HG02840 (cell line): ENCODE results near the gene MAP2K5.

Source experiments
- ATAC-seq: cut with Tn5 transposase; IDR thresholded peaks from one replicate; pipeline ENCODE4 v1.9.1; 2021; ENCODE audit warnings: mild to moderate bottlenecking, moderate library complexity, moderate number of reproducible peaks; ENCODE audit not compliant: unreplicated experiment, low FRiP score

MAP2K5 gene

DNA sequence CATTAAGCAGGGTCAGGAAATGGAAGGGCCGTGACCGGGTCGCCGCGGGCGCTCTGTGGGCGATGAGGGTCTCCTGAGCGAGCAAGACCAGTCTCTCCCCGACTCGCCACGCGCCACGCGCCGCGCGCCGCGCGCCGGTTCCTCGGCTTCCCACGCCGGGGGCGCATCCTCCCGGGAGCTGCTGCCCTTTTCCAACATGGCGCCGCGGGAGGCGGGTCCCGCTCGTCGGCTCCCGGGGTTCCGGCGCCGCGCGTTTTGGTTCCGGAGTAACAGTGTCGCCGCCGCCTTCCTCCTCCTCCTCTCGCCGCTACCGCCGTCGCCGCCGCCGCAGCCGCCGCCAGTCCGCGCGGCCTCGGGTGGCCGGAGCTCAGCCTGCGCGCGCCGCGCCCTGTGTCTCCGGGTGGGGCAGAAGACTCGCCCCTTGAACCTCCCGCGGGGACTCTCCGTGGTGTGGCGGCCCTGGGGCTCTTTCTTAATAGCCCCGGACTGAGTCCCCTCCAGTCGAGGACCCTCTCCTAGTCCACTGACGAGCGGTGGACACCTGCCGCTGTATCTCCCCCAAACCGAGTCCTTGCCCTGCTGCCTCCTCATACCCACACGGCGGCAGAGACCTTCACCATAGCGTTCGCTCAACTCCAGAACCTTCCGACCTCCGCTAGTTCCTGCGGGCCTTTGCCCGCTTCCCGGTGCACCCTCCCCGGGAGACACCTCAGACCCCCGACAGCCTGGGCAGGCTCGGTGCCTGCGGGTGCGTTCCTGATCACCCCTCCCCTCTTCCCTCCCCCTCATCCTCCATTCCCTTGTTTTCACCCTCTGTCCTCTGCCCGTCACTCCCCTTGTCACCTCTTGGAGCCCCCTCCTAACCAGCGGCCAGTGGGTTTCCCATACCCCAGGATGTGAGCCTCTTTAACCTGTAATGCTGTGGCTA lies at the start of gene MAP2K5:
TSS of gene MAP2K5 (plus strand) at position 284 of the 928 bp plus-strand sequence. CDS start at position 917, 633 bp downstream.
- no peak for ATAC-seq

DNA sequence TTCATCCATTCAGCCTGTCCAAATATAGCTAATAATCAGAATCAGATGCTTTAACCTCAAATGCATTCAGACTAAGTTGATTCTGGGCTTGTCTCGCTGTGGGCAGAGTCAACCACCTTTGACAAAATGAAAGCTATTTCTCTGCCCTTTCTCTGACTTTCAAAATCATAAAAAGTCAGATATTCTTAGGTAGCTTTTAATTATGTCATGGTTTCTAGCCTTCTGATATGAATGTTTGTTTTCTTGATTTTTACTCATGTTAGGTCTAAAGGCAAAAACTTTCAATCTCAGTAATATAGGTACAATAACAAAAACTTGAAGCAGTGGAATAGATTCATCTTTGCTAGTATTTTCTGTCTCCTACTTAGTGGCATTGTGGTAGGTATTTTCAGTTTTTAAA lies 46.9 kb upstream of the MAP2K5 start:
- no peak for ATAC-seq

DNA sequence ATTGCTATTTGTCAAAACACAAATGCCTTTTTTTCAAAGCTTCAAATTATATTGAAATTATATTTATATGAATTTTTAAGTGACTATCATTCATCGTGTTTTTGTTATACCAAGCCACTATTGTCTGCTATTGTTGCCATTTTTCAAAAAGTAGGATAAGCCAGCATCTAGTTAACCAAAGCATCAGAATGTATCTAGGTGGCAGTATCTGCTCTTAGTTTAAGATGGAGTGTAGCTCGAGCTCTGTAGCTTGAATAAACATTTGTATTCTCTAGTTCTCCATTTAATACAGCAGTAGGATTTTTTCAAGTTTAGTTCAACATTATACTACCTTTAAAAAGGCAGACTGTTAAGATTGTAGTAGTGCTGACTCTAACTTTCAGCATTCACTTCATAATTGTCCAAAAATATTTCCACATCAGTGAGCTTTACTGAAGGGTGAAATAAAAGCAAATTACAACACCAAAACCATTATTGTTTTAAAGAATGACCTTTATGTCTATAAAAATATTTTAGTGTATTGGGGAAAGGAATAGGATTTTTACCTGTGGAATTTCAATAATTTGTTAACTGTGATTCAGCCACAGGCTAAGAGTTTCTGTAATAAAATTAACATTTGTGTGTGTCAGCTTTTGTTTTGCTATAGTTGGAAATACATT lies 41.2 kb upstream of the MAP2K5 start:
- no peak for ATAC-seq

DNA sequence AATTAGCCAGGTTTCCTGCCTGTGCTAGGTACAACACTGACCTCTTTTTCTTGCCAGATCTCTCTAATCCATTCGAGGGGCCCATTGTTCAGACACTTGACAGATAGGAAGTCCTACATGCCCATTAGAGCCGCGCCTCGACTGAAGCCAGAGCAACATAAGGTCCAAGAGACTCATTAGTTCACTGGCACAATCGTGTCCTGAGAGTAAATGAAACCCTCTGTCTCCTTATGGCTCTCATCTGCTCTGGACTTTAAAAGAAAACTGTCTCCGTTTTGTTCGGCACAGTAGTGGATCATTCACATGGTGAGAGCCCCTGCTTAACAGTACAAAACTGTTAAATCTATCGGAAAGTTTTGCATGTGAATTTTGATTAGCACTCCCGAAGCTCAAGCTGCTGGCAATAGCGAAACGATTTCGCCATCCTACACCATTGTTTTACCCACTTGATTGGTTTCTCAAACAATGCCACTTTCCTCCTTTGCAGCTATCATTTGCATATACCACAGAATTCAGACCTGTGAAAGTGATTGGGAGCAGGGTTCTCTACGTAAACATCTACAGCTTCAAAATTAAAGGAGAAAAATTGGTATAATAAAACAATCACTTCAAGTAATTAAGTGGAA lies 40.6 kb upstream of the MAP2K5 start:
- no peak for ATAC-seq

DNA sequence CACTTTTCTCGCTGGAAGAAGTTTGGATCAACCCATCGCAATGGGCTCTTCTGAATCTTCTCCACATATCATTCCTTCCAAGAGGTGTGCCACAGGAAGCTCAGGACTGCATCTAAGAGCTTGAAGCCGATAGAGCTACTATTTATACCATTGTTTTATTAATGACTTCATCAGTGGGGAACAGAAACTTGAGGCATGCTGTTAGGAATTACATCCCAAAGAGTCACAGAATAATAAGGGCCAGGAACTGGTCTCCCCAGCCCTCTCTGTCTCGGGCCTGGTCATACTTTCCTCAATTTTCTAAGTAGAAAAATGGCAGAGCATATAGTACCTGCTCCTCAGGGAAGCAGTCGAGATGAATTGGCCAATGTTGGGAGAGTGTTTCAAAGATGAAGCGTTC lies 38.4 kb upstream of the MAP2K5 start:
- no peak for ATAC-seq

DNA sequence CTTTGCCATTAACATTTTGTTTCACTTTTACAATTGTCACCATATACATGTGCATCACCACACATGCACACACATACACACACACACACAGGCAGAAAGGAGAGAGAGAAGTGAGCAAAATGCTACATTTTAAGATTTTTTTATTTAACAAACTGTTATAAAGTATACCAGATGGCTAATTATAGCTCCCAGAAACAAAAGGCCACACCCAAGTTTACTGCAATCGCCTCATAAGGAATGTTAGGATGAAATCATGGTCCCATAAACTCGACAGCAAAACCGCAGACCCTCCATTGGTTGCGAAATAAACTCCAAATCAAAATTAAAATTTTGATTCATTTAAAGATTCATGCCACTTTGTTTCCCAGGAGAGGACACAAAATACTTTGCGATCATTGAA lies 37.7 kb upstream of the MAP2K5 start:
- ATAC-seq, result no peak

DNA sequence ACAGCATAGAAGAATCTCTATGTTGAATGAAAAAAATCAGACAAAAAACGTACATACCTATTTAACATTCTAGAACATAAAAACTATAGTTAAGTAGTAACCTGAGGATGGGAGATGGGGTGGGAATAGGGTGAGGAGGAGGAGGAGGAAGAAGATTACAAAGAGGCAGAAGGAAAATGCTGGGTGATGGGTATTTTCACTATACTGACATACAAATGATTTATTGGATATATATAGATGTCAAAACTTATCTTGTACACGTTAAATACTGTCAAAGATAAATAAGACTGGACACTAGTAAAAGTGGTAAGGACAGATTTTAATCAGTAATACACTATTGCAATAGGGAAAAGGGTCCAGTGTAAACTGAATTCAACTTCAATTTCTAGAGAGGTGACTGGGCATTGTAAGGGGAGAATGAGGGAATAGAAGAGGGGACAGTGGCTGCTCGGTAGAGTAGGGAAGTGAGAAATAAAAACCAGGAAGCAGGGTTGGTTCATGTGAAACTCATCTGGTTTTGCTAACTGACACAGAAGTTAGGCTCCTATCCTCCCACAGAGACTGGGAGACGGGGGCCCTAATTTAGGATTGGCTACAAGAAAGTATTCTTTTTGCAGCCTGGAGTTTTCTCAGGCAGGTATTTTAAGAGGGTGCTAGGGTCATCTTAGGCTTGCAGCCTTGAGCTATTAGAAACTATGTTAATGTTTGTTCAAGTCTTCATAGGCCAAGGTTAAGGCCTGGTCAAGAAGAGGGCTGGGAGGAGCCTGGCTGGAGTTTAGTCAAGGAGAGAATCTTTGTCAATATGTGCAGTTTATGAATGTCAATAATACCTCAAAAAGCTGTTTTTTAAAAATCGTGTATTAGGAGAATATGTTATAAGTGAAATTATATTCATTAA lies 36.6 kb upstream of the MAP2K5 start:
- ATAC-seq, result no peak

DNA sequence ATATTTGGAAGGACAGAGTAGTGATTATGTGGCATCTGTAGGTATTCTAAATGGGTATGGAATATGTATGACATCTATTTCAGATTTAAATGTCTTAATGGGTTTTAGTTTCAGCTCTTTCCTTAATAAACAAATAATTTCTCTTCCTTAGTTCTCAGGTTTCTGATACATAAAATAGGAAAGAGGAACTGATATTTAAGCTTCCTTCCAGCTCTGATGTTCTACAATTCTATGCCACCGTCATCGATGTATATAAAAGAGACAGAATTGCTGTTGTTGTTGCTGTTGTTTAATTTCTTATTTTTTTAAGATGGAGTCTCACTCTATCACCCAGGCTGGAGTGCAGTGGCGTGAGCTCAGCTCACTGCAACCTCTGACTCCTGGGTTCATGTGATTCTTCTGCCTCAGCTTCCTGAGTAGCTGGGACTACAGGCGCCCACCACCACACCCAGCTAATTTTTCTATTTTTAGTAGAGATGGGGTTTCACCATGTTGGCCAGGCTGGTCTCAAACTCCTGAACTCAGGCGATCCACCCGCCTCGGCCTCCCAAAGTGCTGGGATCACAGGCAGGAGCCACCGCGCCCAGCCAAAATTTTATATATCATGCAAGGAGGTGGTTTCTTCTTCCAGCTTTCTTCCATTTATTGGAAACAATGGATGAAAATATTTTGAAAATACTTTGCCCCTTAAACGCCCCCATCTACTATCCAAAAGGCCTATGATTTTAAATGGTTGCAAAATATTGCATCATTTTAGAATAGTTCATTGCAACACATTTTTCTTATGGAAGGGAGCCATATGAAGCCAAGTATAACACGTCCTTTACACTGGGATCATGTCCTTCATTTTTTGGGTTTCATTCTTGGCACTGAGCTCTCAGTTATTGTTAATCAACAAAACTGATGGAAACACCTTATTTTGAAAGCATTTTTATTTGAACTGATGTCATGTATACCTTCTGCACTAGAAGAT lies 35.4 kb upstream of the MAP2K5 start:
- ATAC-seq, result no peak

DNA sequence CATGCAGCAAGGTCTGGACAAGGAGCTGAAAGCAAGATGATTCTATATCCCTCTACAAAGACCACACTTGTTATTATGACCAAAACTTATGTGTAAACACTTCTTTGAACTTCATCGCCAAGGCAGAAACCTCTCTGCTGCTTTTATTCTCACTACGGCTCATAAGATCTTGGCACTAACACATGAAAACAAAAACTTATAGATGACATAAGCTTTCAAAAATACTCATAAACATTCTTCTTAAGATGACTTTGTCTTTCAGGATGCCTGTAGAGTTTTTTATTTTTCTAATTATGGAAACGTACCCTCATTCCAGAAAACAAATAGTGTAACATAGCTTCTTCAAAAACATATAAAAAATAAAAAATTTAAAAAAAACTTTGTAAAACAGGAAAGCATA lies 34.1 kb upstream of the MAP2K5 start:
- no peak for ATAC-seq

DNA sequence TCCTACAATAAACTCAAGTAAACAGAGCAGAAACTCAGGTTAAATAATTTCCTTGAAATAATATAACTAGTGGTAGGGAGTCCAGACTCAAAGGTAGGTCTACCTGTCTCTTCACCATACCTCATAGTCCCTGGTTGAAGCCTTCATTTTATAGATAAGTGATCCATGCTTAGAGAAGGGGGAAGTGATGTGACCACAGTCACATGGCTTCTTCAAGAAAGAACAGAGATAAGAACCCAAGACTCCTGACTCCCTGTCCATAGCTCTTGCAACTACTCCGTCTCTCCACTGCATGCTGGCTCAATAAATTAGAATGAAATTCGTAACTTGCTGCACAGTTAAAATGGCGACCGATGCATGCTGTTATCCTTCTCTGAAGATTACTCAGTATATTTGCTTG lies 32.6 kb upstream of the MAP2K5 start:
- ATAC-seq, result no peak

DNA sequence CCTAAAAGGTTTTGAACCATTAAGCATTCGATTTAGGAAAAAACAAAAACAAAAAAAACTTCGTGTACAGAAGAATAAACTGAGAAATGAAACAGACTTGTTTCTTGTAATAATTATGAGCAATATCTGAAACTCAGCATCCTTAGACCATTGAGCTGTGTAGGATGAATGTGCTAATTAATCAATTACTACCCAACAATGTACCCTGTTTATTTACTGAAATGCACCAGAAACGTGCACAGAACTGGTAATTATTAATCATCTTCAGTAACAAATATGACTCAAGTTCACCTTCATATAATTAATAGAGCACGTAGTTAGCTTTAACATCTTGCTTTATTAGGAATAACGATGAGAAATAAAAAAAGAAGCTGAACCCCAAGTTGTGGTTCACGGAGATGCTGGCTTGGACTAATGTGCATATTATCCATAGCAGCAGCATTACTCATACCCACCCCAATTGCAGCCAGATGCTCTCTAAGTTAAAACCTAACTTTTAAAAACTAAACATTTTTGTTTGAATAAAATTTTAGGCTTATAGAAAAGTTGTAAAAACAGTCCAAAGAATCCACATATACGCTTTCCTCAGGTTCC lies 31.8 kb upstream of the MAP2K5 start:
- no peak for ATAC-seq

DNA sequence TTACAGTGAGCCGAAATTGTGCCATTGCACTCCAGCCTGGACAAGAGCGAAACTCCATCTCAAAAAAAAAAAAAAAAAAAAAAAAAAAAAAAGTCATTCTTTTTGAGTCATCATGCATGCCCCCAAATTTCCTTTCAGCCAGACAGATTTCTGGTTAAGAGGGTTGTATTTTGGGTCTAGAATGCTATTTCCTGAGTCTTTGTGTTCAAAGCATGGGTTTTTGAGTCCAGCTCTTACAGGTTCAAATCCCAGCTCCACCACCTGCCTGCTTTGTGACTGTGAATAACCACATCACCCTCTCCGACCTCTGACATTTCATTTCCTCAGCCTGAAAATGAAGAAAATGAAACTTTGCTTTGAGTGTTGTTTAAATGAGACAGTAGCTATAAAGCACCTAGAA lies 30.9 kb upstream of the MAP2K5 start:
- ATAC-seq, result no peak

DNA sequence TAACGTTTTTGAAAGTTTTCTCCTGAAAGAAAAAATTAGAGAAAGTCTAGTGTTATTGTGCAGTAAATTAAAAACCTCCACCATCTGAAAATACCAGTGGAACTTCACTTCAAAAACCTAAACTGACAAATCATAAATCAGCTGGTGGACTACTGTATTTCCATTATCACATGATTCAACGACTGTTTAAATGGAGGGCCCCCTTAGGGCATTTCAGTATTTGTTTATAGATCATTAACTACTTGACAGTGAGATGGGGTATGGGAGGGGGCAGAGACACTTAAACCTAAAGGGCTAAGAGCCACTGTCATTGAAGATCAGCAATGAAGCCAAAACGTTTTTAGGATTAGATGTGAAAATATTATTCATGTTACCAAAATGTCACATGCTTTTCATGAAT lies 30.4 kb upstream of the MAP2K5 start:
- no peak for ATAC-seq

DNA sequence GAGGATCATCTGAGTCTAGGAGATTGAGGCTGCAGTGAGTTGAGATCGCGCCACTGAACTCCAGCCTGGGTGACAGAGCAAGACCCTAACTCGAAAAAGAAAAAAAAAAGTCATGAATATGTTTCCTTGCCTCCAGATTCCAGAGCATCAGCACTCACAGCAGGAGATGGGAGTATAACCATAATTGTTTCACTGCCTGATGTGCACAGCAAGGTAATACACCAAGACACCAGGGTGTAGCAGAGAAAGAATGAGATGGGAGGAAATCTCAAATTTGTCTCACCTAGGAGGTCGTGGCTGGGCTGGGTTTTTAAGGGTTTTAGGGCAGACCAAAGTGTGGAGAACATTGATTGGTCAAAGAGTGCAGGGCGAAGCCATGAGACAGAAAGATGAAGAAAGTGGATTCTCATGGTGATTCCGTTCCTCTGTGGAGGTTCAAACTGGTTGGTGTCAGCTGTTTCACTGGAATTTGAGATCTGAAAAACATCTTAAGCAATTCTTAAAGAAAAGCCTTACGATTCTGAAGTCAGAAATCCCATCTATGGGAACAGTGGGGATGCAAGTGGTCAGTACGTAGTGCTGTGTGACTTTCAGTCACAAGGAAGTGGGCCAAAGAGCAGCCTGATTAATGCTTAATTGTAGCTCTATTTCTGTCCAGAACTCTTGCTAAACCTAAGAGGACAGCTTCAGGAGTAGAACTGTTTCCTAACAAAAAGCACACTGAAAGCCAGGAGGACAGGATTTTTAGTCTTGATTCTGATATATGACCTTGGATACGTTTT lies 29.4 kb upstream of the MAP2K5 start:
- ATAC-seq, result no peak

DNA sequence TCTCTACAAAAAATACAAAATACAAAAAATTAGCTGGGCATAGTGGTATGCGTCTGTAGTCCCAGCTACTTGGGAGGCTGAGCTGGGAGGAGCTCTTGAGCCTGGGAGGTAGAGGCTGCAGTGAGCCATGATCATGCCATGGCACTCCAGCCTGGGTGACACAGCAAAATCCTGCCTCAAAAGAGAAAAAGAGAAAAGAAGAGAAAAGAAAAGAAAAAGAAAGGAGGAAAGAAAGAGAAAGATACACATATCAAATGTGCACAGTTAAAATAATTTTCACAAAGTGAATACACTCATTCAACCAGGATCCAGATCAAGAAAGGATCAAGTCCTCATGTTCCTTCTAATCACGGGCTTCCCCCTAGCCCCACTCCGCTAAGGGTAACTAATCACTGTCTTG lies 27.4 kb upstream of the MAP2K5 start:
- ATAC-seq, result no peak

DNA sequence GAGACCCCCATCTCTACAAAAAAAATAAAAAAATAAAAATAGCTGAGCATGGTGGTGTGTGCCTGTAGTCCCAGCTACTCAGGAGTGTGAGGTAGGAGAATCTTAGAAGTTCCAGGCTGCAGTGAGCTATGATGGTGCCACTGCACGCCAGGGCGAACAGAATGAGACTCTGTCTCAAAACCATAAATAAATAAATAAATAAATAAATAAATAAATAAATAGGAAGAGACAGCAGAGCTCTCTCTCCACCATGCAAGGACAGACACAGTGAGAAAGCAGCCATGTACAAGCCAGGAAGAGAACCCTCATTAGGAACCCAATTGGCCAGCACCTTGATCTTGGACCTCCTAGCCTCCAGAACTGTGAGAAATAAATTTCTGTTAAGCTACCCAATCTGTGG lies 26.9 kb upstream of the MAP2K5 start:
- no peak for ATAC-seq

DNA sequence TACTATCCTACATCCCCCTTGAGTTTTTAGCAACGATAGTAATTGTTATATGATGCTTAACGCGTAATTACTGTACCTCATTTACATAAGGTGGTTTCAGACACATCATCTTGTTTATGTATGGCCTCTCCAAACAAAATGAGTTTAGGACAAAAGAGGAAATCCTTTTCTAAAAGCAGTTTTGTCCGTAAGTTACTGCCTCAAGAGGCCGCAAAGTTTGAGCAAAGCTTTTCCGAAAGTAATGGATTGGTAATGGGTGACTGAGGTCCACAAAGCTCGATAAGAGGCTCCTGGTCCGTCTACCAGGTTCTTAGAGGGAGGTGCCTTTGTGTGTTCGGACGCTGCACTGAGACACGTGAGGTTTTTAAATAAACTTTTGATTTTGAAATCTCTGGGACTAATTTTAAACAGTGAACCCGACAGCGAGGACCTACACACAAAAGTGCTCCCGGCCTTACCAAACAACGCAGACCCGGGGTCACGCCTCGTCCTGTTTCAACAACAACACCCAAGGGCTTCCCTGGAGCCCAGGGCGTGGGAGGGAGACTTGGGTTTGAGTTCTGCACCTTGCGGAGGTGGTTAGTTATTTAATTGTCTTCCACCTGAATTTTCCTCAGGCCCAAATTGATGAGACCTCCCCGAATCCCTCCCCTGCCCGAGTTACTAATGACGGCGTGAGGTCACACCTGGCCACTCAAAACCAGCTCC lies 22.0 kb upstream of the MAP2K5 start:
- no peak for ATAC-seq
